T-helper 17 cell (primary cell): ENCODE results near the gene ECI2. TPM values are rescaled to one million over a fixed set of nuclear protein-coding genes. Genes with fewer than 3 reads are reported as not detected.
"Not testable (repeated sequence)": the region's sequence is repeated elsewhere in the genome, so short reads cannot be mapped to it uniquely, and the experiment has no call there.

Experiments used
- ATAC-seq: fragments of 150-1000 bp; cut with Tn5 transposase; 2 replicates; pipeline ENCODE4 v1.10.0; 2021; ENCODE audit warnings: mild to moderate bottlenecking, moderate library complexity
- DNase-seq, 3 donors: peaks; one replicate each; pipeline versions ENCODE4 v3.0.0 to v3.0.0-alpha.2; 2020 to 2021
- H3K9me3 ChIP-seq: one replicate; pipeline ENCODE4 v1.7.0; 2013; ENCODE audit warnings: low read length, mild to moderate bottlenecking; ENCODE audit not compliant: control insufficient read depth, poor library complexity, severe bottlenecking
- H3K27ac Mint-ChIP-seq: one replicate; pipeline ENCODE4 v1.8.0; 2022; ENCODE audit warnings: mild to moderate bottlenecking, moderate library complexity, mixed read lengths
- H3K27me3 Mint-ChIP-seq: one replicate; pipeline ENCODE4 v1.8.0; 2022; ENCODE audit warnings: mixed read lengths
- H3K36me3 Mint-ChIP-seq: one replicate; pipeline ENCODE4 v1.8.0; 2022; ENCODE audit warnings: low read depth, mixed read lengths
- H3K4me1 Mint-ChIP-seq: one replicate; pipeline ENCODE4 v1.8.0; 2022; ENCODE audit warnings: mild to moderate bottlenecking, mixed read lengths
- H3K4me3 Mint-ChIP-seq: one replicate; pipeline ENCODE4 v1.8.0; 2022; ENCODE audit warnings: mild to moderate bottlenecking, moderate library complexity, mixed read lengths
- total RNA-seq, 4 donors: library from RNA in 2 of 4; stranded (reverse) in 2 of 4; gene quantifications; one replicate each; pipeline ENCODE4 v1.2.3 and lab custom pipeline; 2022 to 2026

Gene ECI2
- total RNA-seq, 2 donors from 2014 or later: 18.7 to 21.6 TPM

GRCh38 chr6:4130357-4130987, 4.9 kb downstream of the ECI2 start:
- Mint-ChIP-seq H3K27ac (peak overlapping the region; percentile 6), H3K36me3 (peaks cover 7% of the 10 kb centered on the region), H3K4me1 (peaks cover 16% of the 10 kb centered on the region), H3K4me3 (no peak overlapping the region), H3K27me3 (no peaks in the 10 kb centered on the region)
- DNase-seq (no peak), ATAC-seq (no peak)
- no peaks in the 10 kb centered on the region for H3K9me3 ChIP-seq

- Mint-ChIP-seq H3K4me1 (peaks cover 16% of the 10 kb centered on the region), H3K27ac (no peak overlapping the region), H3K4me3 (no peak overlapping the region), H3K27me3 (no peaks in the 10 kb centered on the region), H3K36me3 (peaks cover 7% of the 10 kb centered on the region)
- no peak for ATAC-seq
- no peaks in the 10 kb centered on the region for H3K9me3 ChIP-seq
- DNase-seq: no peak
Observed at GRCh38 chr6:4129446-4129845, 5.9 kb downstream of the ECI2 start.

DNA sequence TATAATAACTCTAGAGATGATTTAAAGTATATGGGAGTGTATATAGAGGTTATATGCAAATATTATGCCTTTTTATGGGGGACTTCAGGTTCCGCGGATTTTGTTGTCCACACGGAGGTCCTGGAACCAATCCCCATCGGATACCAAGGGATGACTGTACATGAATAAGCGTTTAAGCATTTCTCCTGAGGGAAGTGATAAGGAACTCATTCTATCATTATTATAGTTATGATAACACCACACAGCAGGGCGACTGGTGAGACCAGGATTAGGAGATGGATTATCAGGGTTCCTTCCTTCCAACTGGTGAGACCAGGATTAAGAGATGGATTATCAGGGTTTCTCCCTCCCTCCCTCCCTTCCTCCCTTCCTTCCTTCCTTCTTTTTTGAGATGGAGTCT, 6.6 kb downstream of the ECI2 start:
- ATAC-seq: no peak
- H3K9me3 ChIP-seq: no peaks in the 10 kb centered on the region
- Mint-ChIP-seq H3K4me3 (no peak overlapping the region), H3K4me1 (peaks cover 9% of the 10 kb centered on the region), H3K36me3 (peaks cover 7% of the 10 kb centered on the region), H3K27ac (no peak overlapping the region), H3K27me3 (no peaks in the 10 kb centered on the region)
- DNase-seq: no peak

DNA sequence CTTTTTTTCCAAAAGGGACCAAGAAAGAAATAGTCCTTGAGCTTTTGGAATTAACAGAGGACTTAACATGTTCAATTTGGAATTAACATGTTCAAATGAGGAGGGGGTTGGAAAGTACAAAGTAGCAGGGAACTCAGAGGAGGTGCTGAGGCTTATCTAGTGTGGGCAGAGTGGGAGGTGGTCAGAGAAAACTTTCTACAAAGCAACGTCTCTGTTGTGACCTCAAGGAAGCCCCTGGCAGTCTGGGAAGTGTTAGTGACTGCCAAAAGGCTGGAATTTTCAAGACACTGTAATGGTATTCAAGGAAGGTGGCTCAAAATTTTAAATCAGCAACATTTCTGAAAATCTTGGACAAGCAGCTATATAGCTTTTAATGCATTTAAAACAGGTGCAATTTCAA, 7.3 kb downstream of the ECI2 start:
- DNase-seq (no peak), ATAC-seq (no peak)
- Mint-ChIP-seq H3K4me1 (peaks cover 4% of the 10 kb centered on the region), H3K27me3 (no peaks in the 10 kb centered on the region), H3K27ac (no peak overlapping the region), H3K36me3 (peaks cover 7% of the 10 kb centered on the region), H3K4me3 (no peak overlapping the region)
- no peaks in the 10 kb centered on the region for H3K9me3 ChIP-seq

GRCh38 chr6:4125933-4126864, 9.2 kb downstream of the ECI2 start:
- Mint-ChIP-seq H3K4me3 (no peak overlapping the region), H3K27ac (peak overlapping the region; percentile 51), H3K36me3 (peaks cover 10% of the 10 kb centered on the region), H3K27me3 (no peaks in the 10 kb centered on the region), H3K4me1 (no peaks in the 10 kb centered on the region)
- ATAC-seq (no peak), DNase-seq (no peak)
- H3K9me3 ChIP-seq: no peaks in the 10 kb centered on the region

- Mint-ChIP-seq H3K4me3 (no peak overlapping the region), H3K27me3 (no peaks in the 10 kb centered on the region), H3K27ac (no peak overlapping the region), H3K4me1 (no peaks in the 10 kb centered on the region), H3K36me3 (peaks cover 12% of the 10 kb centered on the region)
- DNase-seq: no peak
- ATAC-seq: no peak
- no peaks in the 10 kb centered on the region for H3K9me3 ChIP-seq
Observed at GRCh38 chr6:4125500-4125899, 9.9 kb downstream of the ECI2 start.

DNA sequence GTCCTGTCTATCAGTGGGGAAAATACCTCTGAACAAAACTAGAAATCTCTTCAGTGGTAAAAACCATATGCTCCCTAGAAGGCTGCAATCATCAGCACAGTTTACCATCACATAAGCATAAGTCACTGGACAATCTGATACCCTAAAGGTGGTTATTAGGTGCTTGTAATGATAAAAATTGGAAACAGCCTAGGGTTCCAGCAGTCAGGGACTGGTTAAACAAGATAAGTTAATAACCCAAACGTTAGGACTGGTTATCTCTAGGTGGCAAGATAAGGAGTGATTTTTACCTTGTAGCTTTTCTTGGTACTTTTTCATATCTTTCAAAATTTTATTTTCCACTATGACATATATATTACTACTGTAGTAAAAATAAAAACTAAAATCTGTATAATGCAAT, 11.0 kb downstream of the ECI2 start:
- no peaks in the 10 kb centered on the region for H3K27me3 Mint-ChIP-seq
- peaks cover 12% of the 10 kb centered on the region for H3K36me3 Mint-ChIP-seq

GRCh38 chr6:4115741-4116140, 19.6 kb downstream of the ECI2 start:
- no peak for DNase-seq
- Mint-ChIP-seq H3K4me3 (no peak overlapping the region), H3K4me1 (no peaks in the 10 kb centered on the region), H3K27me3 (no peaks in the 10 kb centered on the region), H3K36me3 (peaks cover 6% of the 10 kb centered on the region), H3K27ac (no peak overlapping the region)
- peaks cover 7% of the 10 kb centered on the region for H3K9me3 ChIP-seq
- ATAC-seq: no peak

More for the DNA sequence above, 11.0 kb downstream of the ECI2 start:
- H3K9me3 ChIP-seq: no peaks in the 10 kb centered on the region
- H3K4me1 Mint-ChIP-seq: no peaks in the 10 kb centered on the region
- no peak for ATAC-seq
- no peak overlapping the region for H3K27ac Mint-ChIP-seq
- no peak overlapping the region for H3K4me3 Mint-ChIP-seq
- DNase-seq: no peak

DNA sequence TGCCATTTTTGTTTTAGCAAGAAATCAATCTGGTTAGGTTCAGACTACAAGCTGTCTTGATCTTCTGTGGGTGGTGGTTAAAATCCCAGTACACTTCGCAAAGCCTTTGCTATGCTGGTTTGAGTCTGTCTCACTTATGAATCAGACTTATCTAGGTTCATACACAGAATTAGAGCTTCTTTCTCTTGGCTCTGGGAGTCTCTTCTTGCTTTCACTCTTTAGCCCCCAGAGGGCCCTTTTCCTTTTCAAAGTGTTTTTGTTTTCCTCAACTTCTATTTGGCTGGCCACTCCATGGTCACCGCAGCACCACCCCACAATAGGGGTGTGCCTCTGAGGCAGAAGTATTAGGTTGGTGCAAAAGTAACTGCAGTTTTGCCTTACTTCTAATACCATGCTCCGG, 21.3 kb downstream of the ECI2 start:
- Mint-ChIP-seq H3K4me3 (no peak overlapping the region), H3K4me1 (no peaks in the 10 kb centered on the region), H3K27me3 (no peaks in the 10 kb centered on the region), H3K27ac (no peak overlapping the region), H3K36me3 (peaks cover 6% of the 10 kb centered on the region)
- peaks cover 7% of the 10 kb centered on the region for H3K9me3 ChIP-seq
- ATAC-seq: no peak
- no peak for DNase-seq

DNA sequence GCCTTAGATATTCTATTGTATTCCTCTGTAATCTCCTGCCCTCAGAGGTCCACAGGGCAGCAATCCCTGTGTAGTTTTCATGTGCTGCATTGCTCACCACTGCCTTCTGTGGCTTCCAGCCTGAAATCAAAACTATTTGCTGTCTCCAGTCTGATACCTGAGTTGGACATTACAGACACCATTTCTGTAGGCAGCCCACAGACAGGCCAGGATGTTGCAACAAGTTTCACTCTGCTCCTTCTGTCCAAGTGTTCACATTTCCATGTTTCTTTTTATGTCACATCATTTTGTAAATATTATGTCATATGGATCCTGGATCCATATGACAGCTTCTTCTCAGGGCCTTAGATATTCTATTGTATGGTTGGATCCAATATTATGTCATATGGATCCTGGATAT, 21.7 kb downstream of the ECI2 start:
- peaks cover 6% of the 10 kb centered on the region for H3K36me3 Mint-ChIP-seq
- ATAC-seq (no peak), DNase-seq (no peak)
- no peak overlapping the region for H3K27ac Mint-ChIP-seq
- peaks cover 7% of the 10 kb centered on the region for H3K9me3 ChIP-seq
- H3K4me3 Mint-ChIP-seq: no peak overlapping the region
- H3K4me1 Mint-ChIP-seq: no peaks in the 10 kb centered on the region
- no peaks in the 10 kb centered on the region for H3K27me3 Mint-ChIP-seq

GRCh38 chr6:4112366-4112765, 23.0 kb downstream of the ECI2 start:
- Mint-ChIP-seq H3K4me3 (no peak overlapping the region), H3K27ac (no peak overlapping the region), H3K36me3 (peaks cover 6% of the 10 kb centered on the region), H3K4me1 (no peaks in the 10 kb centered on the region), H3K27me3 (no peaks in the 10 kb centered on the region)
- H3K9me3 ChIP-seq: peaks cover 7% of the 10 kb centered on the region
- DNase-seq (no peak), ATAC-seq (no peak)

GRCh38 chr6:4109363-4109815, 26.0 kb downstream of the ECI2 start:
- not testable (repeated sequence) for ATAC-seq, H3K27ac Mint-ChIP-seq, DNase-seq, H3K4me3 Mint-ChIP-seq, H3K4me1 Mint-ChIP-seq, H3K36me3 Mint-ChIP-seq, H3K9me3 ChIP-seq, H3K27me3 Mint-ChIP-seq

- Mint-ChIP-seq H3K4me1 (no peaks in the 10 kb centered on the region), H3K36me3 (no peaks in the 10 kb centered on the region), H3K27ac (no peak overlapping the region), H3K27me3 (peaks cover 7% of the 10 kb centered on the region), H3K4me3 (no peak overlapping the region)
- H3K9me3 ChIP-seq: no peaks in the 10 kb centered on the region
- ATAC-seq: no peak
- no peak for DNase-seq
Observed at GRCh38 chr6:4108561-4109093, 26.7 kb downstream of the ECI2 start.
